ENCODE data around the gene CNMD. TPM values are rescaled to one million over a fixed set of nuclear protein-coding genes. Genes with fewer than 3 reads are reported as not detected.
"Not testable (repeated sequence)": the region's sequence is repeated elsewhere in the genome, so short reads cannot be mapped to it uniquely, and the experiment has no call there.

CNMD gene
- total RNA-seq, 4 donors from 2014 or later: not detected

DNA sequence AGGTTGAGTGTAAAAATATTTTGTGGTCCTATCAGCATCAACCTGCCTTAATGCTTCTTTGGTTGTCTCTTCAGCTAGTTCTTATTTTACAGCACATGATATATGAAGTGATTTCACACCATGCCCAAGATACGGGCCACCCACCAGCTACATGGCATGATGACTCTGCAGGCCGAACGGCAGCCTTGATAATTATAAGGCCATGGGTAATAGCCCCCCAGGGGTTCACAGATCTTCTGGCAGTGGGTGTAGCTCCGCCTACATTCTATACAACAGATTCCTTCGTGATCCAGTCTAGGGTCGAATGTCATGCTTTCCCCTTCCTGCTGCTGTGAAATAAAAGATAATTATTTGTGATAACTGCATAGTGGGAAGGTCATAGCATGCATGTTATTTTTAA is 36.1 kb downstream of the CNMD start:
- Histone ChIP-seq H3K36me3 (no peaks in the 10 kb centered on the region), H3K9me3 (no peaks in the 10 kb centered on the region), H3K27me3 (no peaks in the 10 kb centered on the region), H3K27ac (no peak overlapping the region), H3K4me3 (no peak overlapping the region), H3K4me1 (no peaks in the 10 kb centered on the region)
- TF ChIP-seq CTCF (IDR thresholded peaks at IDR 0.05) (no peak), POLR2A (IDR thresholded peaks at IDR 0.05) (no peak)
- no peak for DNase-seq

DNA sequence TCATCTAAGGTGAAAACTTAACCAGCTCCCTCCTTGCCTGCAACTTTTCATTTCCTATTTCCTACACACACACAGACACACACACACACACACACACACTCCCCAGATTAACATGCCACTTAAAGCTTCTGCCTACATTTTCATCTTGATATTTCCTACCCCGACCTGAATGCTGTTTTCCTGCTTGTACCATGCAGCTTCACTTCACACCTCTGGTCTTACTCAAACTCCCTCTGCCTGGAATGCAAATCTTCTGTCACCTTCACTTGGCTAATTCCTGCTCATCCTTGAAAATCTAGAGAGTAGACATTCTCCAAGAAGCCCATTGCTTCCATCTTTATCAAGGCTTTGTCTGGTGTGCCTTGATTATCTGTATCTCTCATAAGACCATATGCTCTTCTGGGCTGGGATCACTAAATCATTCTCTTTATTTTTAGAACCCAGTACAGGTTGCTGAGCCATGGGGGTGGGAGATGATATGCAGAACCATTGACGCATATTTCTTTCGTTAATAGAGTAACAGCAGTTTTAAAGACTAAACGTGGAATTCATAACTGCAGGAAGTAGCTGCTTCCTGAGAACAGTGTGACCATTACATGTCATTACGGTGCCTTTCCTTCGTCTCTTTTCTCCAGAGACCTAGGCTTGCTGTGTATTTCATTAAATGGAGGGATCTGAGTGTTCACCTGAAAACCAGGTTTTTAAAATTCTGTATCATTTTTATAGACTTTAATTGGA is 37.7 kb downstream of the CNMD start:
- Histone ChIP-seq H3K27me3 (no peaks in the 10 kb centered on the region), H3K9me3 (no peaks in the 10 kb centered on the region), H3K27ac (no peak overlapping the region), H3K36me3 (no peaks in the 10 kb centered on the region), H3K4me1 (no peaks in the 10 kb centered on the region), H3K4me3 (no peak overlapping the region)
- no peak for DNase-seq
- TF ChIP-seq POLR2A (IDR thresholded peaks at IDR 0.05) (no peak), CTCF (IDR thresholded peaks at IDR 0.05) (no peak)

DNA sequence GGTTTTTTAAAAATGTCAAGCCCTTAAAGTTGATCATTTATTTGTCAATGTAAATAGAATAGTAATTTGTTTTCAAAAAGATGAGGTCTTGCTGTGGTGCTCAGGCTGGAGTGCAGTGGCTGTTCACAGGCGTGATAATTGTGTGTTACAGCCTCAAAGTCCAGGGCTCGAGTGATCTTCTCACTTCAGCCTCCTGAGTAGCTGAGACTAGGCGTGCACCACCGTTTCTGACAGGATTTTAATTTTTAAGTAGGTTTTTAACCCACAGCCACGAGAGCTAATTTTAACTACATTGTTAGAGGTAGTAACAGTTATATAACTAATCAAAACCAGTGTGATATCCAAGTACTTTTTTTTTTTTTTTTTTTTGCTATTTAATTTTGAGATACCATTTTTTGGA is 43.1 kb downstream of the CNMD start:
- Histone ChIP-seq H3K9me3 (no peaks in the 10 kb centered on the region), H3K27me3 (no peaks in the 10 kb centered on the region), H3K36me3 (peaks cover 0 to 2% (median 0%) of the 10 kb centered on the region in 3 donors), H3K4me1 (no peaks in the 10 kb centered on the region), H3K27ac (no peak overlapping the region), H3K4me3 (no peak overlapping the region)
- no peak for TF ChIP-seq CTCF (IDR thresholded peaks at IDR 0.05)
- TF ChIP-seq POLR2A (IDR thresholded peaks at IDR 0.05): no peak
- no peak for DNase-seq

DNA sequence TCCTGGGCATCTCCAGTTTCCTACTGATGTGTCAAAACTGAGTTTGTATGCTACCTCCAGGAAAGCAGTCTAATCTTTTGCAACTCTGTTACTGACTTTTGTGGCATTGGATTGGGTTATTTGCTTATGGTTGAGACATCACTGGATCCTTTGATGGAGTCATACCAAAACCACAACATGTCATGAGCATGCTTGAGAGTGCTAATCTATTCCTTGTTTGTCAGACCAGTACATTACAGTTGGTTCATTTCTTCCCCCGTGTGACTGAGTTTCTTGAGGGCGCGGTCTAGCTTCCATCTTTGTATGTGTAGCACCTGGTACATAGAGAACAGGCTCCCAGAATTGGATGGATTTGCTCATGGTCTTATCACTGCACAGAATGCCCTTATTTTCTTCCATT is 43.8 kb downstream of the CNMD start:
- Histone ChIP-seq H3K27me3 (no peaks in the 10 kb centered on the region), H3K27ac (no peak overlapping the region), H3K4me1 (no peaks in the 10 kb centered on the region), H3K4me3 (no peak overlapping the region), H3K36me3 (peaks cover 0 to 9% (median 0%) of the 10 kb centered on the region in 3 donors), H3K9me3 (no peaks in the 10 kb centered on the region)
- DNase-seq: no peak
- no peak for TF ChIP-seq CTCF (IDR thresholded peaks at IDR 0.05)
- no peak for TF ChIP-seq POLR2A (IDR thresholded peaks at IDR 0.05)

DNA sequence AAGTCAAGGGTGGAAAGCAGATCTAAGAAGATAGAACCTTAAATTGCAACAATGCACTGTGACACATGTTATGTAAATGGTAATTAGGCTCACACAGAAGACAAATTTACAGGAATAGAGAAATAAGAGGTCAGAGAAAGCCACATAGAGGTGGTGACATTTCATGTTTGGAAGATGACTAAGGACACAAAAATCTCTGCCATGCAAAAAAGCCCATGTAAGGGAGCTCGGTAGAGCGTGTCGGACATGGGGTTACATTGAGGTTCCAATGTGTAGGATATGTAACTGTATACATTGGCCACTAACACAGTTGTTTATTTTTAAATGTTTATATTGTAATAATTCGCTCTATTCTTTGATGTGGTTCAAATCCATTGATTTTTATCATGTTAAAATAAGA is 53.2 kb downstream of the CNMD start:
- Histone ChIP-seq H3K4me3 (no peak overlapping the region), H3K9me3 (no peaks in the 10 kb centered on the region), H3K27ac (no peak overlapping the region), H3K4me1 (no peaks in the 10 kb centered on the region), H3K36me3 (peaks cover 0 to 57% (median 0%) of the 10 kb centered on the region in 3 donors), H3K27me3 (no peaks in the 10 kb centered on the region)
- TF ChIP-seq CTCF (IDR thresholded peaks at IDR 0.05): no peak
- no peak for TF ChIP-seq POLR2A (IDR thresholded peaks at IDR 0.05)
- DNase-seq: no peak

DNA sequence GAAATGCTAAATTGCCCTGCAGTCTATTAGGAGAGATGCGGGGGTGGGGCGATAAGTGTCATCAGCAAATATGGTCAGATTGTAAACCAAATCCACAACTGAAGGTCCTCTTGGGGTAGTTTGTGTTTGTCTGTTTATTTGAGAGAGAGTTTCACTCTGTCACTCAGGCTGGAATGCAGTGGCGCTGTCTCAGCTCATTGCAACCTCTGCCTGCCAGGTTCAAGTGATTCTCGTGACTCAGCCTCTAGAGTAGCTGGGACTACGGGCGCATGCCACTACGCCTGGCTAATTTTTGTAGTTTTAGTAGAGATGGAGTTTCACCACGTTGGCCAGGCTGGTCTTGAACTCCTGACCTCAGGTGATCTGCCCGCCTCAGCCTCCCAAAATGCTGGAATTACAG is 53.8 kb downstream of the CNMD start:
- H3K9me3 ChIP-seq, H3K27me3 ChIP-seq, H3K4me3 ChIP-seq, H3K4me1 ChIP-seq, DNase-seq, H3K27ac ChIP-seq: not testable (repeated sequence)
- H3K36me3 ChIP-seq: peaks cover 0 to 57% (median 0%) of the 10 kb centered on the region in 3 donors
